Progenitor cell of endocrine pancreas (in vitro differentiated cells): Measurements from ENCODE around the gene TMED10. TPM values are rescaled to one million over a fixed set of nuclear protein-coding genes. Genes with fewer than 3 reads are reported as not detected.

ENCODE experiments used
- DNase-seq: peaks from one replicate; pipeline ENCODE4 v3.0.0; 2021; ENCODE audit warnings: low spot score; ENCODE audit not compliant: unreplicated experiment
- H3K27ac Mint-ChIP-seq: 2 replicates; pipeline ENCODE4 v1.8.0; 2021; ENCODE audit warnings: mild to moderate bottlenecking, moderate library complexity, mixed read lengths
- H3K27me3 Mint-ChIP-seq: 2 replicates; pipeline ENCODE4 v1.8.0; 2021; ENCODE audit warnings: mixed read lengths
- H3K36me3 Mint-ChIP-seq: 2 replicates; pipeline ENCODE4 v1.8.0; 2022; ENCODE audit warnings: mixed read lengths; ENCODE audit not compliant: insufficient read depth
- H3K4me1 Mint-ChIP-seq: 2 replicates; pipeline ENCODE4 v1.8.0; 2021; ENCODE audit warnings: low read depth, mixed read lengths
- H3K4me3 Mint-ChIP-seq: 2 replicates; pipeline ENCODE4 v1.8.0; 2021; ENCODE audit warnings: low read depth, mild to moderate bottlenecking, moderate library complexity, mixed read lengths
- H3K9me3 Mint-ChIP-seq: 2 replicates; pipeline ENCODE4 v1.8.0; 2021; ENCODE audit warnings: low read depth, mixed read lengths
- total RNA-seq: library from RNA; stranded (reverse); gene quantifications from 2 replicates; pipeline ENCODE4 v1.2.1, GENCODE V29; 2021
- TF ChIP-seq, protein P1 (sequence below): fragments of 200-600 bp; sonication (generic); IDR thresholded peaks from one replicate; pipeline ENCODE4 v1.5.0; 2021; ENCODE audit warnings: antibody characterized with exemption, mild to moderate bottlenecking; ENCODE audit not compliant: unreplicated experiment

The TMED10 gene
- total RNA-seq, 1 donor from 2014 or later: 288 TPM

DNA sequence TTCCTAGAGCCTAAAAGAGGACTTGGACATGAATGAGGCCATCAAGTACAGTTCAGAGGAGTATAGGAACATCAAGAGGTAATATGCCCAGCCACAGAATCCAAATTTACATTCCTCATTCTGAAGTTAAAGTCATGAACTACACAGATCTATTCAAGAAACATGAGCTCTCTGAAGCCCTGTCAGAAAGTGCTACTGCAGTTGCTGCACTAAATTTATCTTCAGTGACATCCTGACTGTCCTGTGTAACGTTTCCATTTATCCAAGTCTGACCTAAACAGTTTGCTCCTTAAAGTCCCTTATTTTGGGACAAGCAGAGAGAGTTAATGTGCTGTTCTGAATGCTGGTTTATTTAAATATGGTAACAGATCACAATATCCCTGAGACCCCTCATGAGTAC, 77.7 kb downstream of the TMED10 start:
- Mint-ChIP-seq H3K9me3 (no peaks in the 10 kb centered on the region), H3K4me1 (peaks cover 5% of the 10 kb centered on the region), H3K4me3 (no peak overlapping the region), H3K27ac (no peak overlapping the region), H3K36me3 (peaks cover 40% of the 10 kb centered on the region), H3K27me3 (no peaks in the 10 kb centered on the region)
- TF ChIP-seq, protein P1, sequence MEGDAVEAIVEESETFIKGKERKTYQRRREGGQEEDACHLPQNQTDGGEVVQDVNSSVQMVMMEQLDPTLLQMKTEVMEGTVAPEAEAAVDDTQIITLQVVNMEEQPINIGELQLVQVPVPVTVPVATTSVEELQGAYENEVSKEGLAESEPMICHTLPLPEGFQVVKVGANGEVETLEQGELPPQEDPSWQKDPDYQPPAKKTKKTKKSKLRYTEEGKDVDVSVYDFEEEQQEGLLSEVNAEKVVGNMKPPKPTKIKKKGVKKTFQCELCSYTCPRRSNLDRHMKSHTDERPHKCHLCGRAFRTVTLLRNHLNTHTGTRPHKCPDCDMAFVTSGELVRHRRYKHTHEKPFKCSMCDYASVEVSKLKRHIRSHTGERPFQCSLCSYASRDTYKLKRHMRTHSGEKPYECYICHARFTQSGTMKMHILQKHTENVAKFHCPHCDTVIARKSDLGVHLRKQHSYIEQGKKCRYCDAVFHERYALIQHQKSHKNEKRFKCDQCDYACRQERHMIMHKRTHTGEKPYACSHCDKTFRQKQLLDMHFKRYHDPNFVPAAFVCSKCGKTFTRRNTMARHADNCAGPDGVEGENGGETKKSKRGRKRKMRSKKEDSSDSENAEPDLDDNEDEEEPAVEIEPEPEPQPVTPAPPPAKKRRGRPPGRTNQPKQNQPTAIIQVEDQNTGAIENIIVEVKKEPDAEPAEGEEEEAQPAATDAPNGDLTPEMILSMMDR: no peak
- no peak for DNase-seq

DNA sequence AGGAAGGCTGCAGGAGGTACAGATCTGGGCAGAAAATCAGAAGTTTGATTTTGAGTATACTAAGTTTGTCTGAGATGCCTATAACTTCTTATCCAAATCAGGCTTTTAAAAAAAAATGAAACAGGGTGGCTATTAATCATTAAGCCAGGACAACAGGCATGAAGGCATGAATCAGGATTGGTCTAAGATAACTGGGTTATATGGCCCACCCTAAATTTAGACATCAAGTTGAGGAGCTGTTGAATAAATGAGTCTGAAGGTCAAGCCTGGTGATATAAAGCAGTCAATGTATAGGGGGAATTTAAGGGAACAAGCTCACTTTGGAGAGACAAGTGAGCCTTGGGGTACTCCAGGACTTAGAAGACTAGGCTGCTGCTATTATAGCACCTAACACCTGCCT, 78.2 kb downstream of the TMED10 start:
- Mint-ChIP-seq H3K36me3 (peaks cover 38% of the 10 kb centered on the region), H3K4me3 (no peak overlapping the region), H3K4me1 (peaks cover 5% of the 10 kb centered on the region), H3K27ac (no peak overlapping the region), H3K27me3 (no peaks in the 10 kb centered on the region), H3K9me3 (no peaks in the 10 kb centered on the region)
- DNase-seq: no peak
- TF ChIP-seq, protein P1: no peak

DNA sequence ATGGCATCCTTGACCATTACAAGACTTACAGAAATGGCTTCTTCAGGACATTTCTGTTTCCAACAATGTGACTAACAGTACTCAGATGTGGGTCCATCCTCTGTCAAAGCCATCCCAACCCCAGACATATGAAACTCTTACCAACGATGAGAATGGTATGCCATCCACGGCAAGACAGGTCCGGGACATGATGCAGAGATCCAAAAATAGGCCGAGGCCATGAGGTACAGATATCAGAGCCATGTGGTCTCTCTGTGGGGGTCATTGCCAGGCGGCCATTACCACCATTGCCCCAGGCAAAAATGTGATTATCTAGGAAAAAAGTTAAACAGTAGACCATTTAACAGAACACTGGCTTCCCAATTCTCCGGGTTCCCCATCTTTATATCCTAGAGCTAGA, 79.5 kb downstream of the TMED10 start:
- Mint-ChIP-seq H3K4me1 (peaks cover 5% of the 10 kb centered on the region), H3K36me3 (peaks cover 36% of the 10 kb centered on the region)
- TF ChIP-seq, protein P1: no peak

DNA sequence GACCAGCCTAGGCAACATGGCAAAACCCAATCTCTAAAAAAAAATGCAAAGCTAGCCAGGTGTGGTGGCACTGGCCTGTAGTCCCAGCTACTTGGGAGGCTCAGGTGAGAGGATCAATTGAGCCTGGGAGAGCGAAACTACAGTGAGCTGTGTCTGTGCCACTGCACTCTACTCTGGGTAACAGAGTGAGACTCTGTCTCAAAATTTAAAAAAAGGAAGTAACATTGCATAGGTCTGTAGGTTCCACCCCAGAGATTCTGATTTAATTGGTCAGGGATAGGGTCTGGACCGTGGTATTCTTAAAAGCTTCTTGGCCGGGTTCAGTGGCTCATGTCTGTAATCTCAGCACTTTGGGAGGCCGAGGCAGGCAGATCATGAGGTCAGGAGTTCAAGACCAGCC, 80.7 kb downstream of the TMED10 start:
- no peak for DNase-seq
- Mint-ChIP-seq H3K9me3 (no peaks in the 10 kb centered on the region), H3K27me3 (no peaks in the 10 kb centered on the region), H3K27ac (no peak overlapping the region), H3K4me3 (no peak overlapping the region), H3K4me1 (peaks cover 5% of the 10 kb centered on the region), H3K36me3 (peaks cover 34% of the 10 kb centered on the region)
- TF ChIP-seq, protein P1: no peak

More for the DNA sequence above, 79.5 kb downstream of the TMED10 start:
- Mint-ChIP-seq H3K27ac (no peak overlapping the region), H3K9me3 (no peaks in the 10 kb centered on the region), H3K4me3 (no peak overlapping the region), H3K27me3 (no peaks in the 10 kb centered on the region)
- no peak for DNase-seq

DNA sequence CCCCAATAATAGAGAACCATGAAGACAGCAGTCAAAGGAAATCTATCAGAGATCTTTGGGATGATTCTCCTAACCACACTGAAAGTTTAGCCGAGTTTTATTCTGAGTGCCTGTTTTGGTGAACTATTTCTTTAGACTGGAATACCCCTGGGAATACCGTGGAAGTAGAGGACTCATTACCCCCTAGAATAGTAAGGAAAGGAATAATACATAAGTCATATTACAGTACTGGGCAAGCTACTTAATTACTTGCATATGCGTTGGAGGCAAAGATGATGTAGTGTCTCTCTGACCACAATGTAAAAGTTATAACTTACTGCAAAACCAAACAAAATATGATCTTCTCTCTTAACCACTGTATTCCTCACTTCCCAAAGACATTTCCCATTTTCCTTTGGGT, 81.5 kb downstream of the TMED10 start:
- DNase-seq: no peak
- no peaks in the 10 kb centered on the region for H3K27me3 Mint-ChIP-seq
- H3K36me3 Mint-ChIP-seq: peaks cover 34% of the 10 kb centered on the region
- no peak overlapping the region for H3K4me3 Mint-ChIP-seq
- TF ChIP-seq, protein P1: no peak
- H3K4me1 Mint-ChIP-seq: peaks cover 5% of the 10 kb centered on the region
- no peak overlapping the region for H3K27ac Mint-ChIP-seq
- H3K9me3 Mint-ChIP-seq: no peaks in the 10 kb centered on the region
